ENCODE measurements around the gene FOXO3.

The FOXO3 gene

GRCh38 chr6:108730635-108731515 is 170.2 kb downstream of the FOXO3 start:
- Histone ChIP-seq H3K23ac (ENCODE audit: low read length in 2 of 2) (no peak overlapping the region), H2AK5ac (ENCODE audit: low read length, severe bottlenecking) (no peak overlapping the region), H4K8ac (ENCODE audit: low read length) (no peak overlapping the region), H3K36me3 (ENCODE audit: control insufficient read depth in 1 of 2, insufficient read depth in 2 of 2, low read depth in 1 of 2, low read length in 2 of 2) (no peaks in the 10 kb centered on the region), H2AFZ (ENCODE audit: low read depth, low read length) (no peak overlapping the region), H2BK15ac (ENCODE audit: low read depth, poor library complexity, severe bottlenecking) (no peak overlapping the region), H3K18ac (ENCODE audit: low read depth in 1 of 2, low read length in 2 of 2) (no peak overlapping the region), H2BK120ac (ENCODE audit: low read depth, low read length) (no peak overlapping the region), H3K27me3 (ENCODE audit: control insufficient read depth in 1 of 2, insufficient read depth in 1 of 2, low read length in 2 of 2) (peaks cover 0 to 5% of the 10 kb centered on the region in 2 experiments), H3K79me1 (replicated peaks; ENCODE audit: low read length, poor library complexity, severe bottlenecking) (no peaks in the 10 kb centered on the region), H3K9ac (ENCODE audit: low read length) (no peak overlapping the region), H3K4me1 (ENCODE audit: control insufficient read depth, insufficient read depth, low read depth, low read length) (peaks cover 9% of the 10 kb centered on the region), H3K4ac (ENCODE audit: low read depth in 1 of 2, low read length in 2 of 2) (no peak overlapping the region), H2BK12ac (ENCODE audit: low read length in 2 of 2) (peak overlapping the region in 1 of 2 experiments; percentile 31), H3K9me3 (ENCODE audit: control insufficient read depth, low read length) (no peaks in the 10 kb centered on the region), H2BK5ac (ENCODE audit: low read depth, low read length, poor library complexity, severe bottlenecking) (no peak overlapping the region), H3K27ac (ENCODE audit: low read length, poor library complexity, severe bottlenecking) (no peak overlapping the region), H4K91ac (ENCODE audit: low read length) (no peak overlapping the region), H3K4me2 (ENCODE audit: low read length, poor library complexity, severe bottlenecking) (peak overlapping the region; percentile 33), H3K4me3 (ENCODE audit: insufficient read depth in 1 of 2, low read depth in 1 of 2, low read length in 2 of 2) (peak overlapping the region in 1 of 2 experiments; percentile 42), H3K14ac (ENCODE audit: low read length in 2 of 2) (no peak overlapping the region)
- DNase-seq, result no peak
- WGBS, result 37% methylated on average over 11 of the region's 13 CpGs

- DNase-seq, result no peak
- Histone ChIP-seq H3K79me1 (replicated peaks; ENCODE audit: low read length, poor library complexity, severe bottlenecking) (no peaks in the 10 kb centered on the region), H3K4me2 (ENCODE audit: low read length, poor library complexity, severe bottlenecking) (no peak overlapping the region)
Observed at GRCh38 chr6:108732091-108732870, 171.6 kb downstream of the FOXO3 start.

DNA sequence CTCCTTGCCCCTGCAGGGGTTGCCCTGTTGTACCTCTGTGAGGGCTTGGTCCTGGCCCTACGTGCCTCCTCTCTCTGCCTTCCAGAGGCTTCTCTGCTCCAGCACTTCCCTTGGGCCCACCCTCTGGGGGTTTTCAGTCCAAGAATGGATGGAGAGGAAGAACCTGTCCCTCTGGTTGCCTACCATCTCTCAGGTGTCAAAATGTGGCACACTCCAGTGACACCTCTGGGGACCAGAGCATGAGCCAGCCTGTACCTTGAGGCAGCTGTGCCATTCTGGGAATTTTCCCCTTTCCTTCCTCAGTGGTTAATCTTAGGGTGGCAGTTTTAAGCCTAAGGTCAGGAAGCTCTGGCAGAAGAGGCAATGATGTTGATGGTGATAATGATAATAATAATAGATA is 172.3 kb downstream of the FOXO3 start:
- H3K14ac ChIP-seq (ENCODE audit: low read length in 2 of 2), result no peak overlapping the region
- peaks cover 11% of the 10 kb centered on the region for H3K4me1 ChIP-seq (ENCODE audit: control insufficient read depth, insufficient read depth, low read depth, low read length)
- no peak overlapping the region for H2BK15ac ChIP-seq (ENCODE audit: low read depth, poor library complexity, severe bottlenecking)
- H3K18ac ChIP-seq (ENCODE audit: low read depth in 1 of 2, low read length in 2 of 2), result no peak overlapping the region
- H3K9ac ChIP-seq (ENCODE audit: low read length), result no peak overlapping the region
- no peaks in the 10 kb centered on the region for H3K79me1 ChIP-seq (replicated peaks; ENCODE audit: low read length, poor library complexity, severe bottlenecking)
- H2BK120ac ChIP-seq (ENCODE audit: low read depth, low read length), result no peak overlapping the region
- no peak overlapping the region for H3K4ac ChIP-seq (ENCODE audit: low read depth in 1 of 2, low read length in 2 of 2)
- peaks cover 0 to 5% of the 10 kb centered on the region in 2 experiments for H3K27me3 ChIP-seq (ENCODE audit: control insufficient read depth in 1 of 2, insufficient read depth in 1 of 2, low read length in 2 of 2)
- DNase-seq, result no peak
- no peak overlapping the region for H3K4me3 ChIP-seq (ENCODE audit: insufficient read depth in 1 of 2, low read depth in 1 of 2, low read length in 2 of 2)
- H2AK5ac ChIP-seq (ENCODE audit: low read length, severe bottlenecking), result no peak overlapping the region
- H2BK5ac ChIP-seq (ENCODE audit: low read depth, low read length, poor library complexity, severe bottlenecking), result no peak overlapping the region
- H4K91ac ChIP-seq (ENCODE audit: low read length), result no peak overlapping the region
- no peak overlapping the region for H2BK12ac ChIP-seq (ENCODE audit: low read length in 2 of 2)
- no peaks in the 10 kb centered on the region for H3K36me3 ChIP-seq (ENCODE audit: control insufficient read depth in 1 of 2, insufficient read depth in 2 of 2, low read depth in 1 of 2, low read length in 2 of 2)
- H3K23ac ChIP-seq (ENCODE audit: low read length in 2 of 2), result no peak overlapping the region
- H4K8ac ChIP-seq (ENCODE audit: low read length), result peak overlapping the region; percentile 40
- H3K27ac ChIP-seq (ENCODE audit: low read length, poor library complexity, severe bottlenecking), result no peak overlapping the region
- WGBS, result no CpG with 5 or more reads among the region's 1 CpG
- no peaks in the 10 kb centered on the region for H3K9me3 ChIP-seq (ENCODE audit: control insufficient read depth, low read length)
- no peak overlapping the region for H3K4me2 ChIP-seq (ENCODE audit: low read length, poor library complexity, severe bottlenecking)
- no peak overlapping the region for H2AFZ ChIP-seq (ENCODE audit: low read depth, low read length)

More at GRCh38 chr6:108732091-108732870, 171.6 kb downstream of the FOXO3 start:
- peaks cover 11% of the 10 kb centered on the region for H3K4me1 ChIP-seq (ENCODE audit: control insufficient read depth, insufficient read depth, low read depth, low read length)
- no peak overlapping the region for H3K18ac ChIP-seq (ENCODE audit: low read depth in 1 of 2, low read length in 2 of 2)
- H3K14ac ChIP-seq (ENCODE audit: low read length in 2 of 2), result peak overlapping the region in 1 of 2 experiments; percentile 2
- H4K8ac ChIP-seq (ENCODE audit: low read length), result peak overlapping the region; percentile 66
- no peak overlapping the region for H2AK5ac ChIP-seq (ENCODE audit: low read length, severe bottlenecking)
- H3K4me3 ChIP-seq (ENCODE audit: insufficient read depth in 1 of 2, low read depth in 1 of 2, low read length in 2 of 2), result no peak overlapping the region
- H2AFZ ChIP-seq (ENCODE audit: low read depth, low read length), result no peak overlapping the region
- H3K9me3 ChIP-seq (ENCODE audit: control insufficient read depth, low read length), result no peaks in the 10 kb centered on the region
- no peak overlapping the region for H2BK15ac ChIP-seq (ENCODE audit: low read depth, poor library complexity, severe bottlenecking)
- no peaks in the 10 kb centered on the region for H3K36me3 ChIP-seq (ENCODE audit: control insufficient read depth in 1 of 2, insufficient read depth in 2 of 2, low read depth in 1 of 2, low read length in 2 of 2)
- 73% methylated on average over 12 of the region's 16 CpGs for WGBS
- H3K9ac ChIP-seq (ENCODE audit: low read length), result no peak overlapping the region
- no peak overlapping the region for H3K27ac ChIP-seq (ENCODE audit: low read length, poor library complexity, severe bottlenecking)
- peak overlapping the region; percentile 54 for H4K91ac ChIP-seq (ENCODE audit: low read length)
- no peak overlapping the region for H2BK120ac ChIP-seq (ENCODE audit: low read depth, low read length)
- H3K27me3 ChIP-seq (ENCODE audit: control insufficient read depth in 1 of 2, insufficient read depth in 1 of 2, low read length in 2 of 2), result peaks cover 0 to 5% of the 10 kb centered on the region in 2 experiments
- H3K4ac ChIP-seq (ENCODE audit: low read depth in 1 of 2, low read length in 2 of 2), result no peak overlapping the region
- H3K23ac ChIP-seq (ENCODE audit: low read length in 2 of 2), result peak overlapping the region in 1 of 2 experiments; percentile 87
- H2BK12ac ChIP-seq (ENCODE audit: low read length in 2 of 2), result peak overlapping the region in 1 of 2 experiments; percentile 68
- no peak overlapping the region for H2BK5ac ChIP-seq (ENCODE audit: low read depth, low read length, poor library complexity, severe bottlenecking)

- H3K18ac ChIP-seq (ENCODE audit: low read depth in 1 of 2, low read length in 2 of 2), result no peak overlapping the region
- no peak overlapping the region for H2BK5ac ChIP-seq (ENCODE audit: low read depth, low read length, poor library complexity, severe bottlenecking)
- no peak overlapping the region for H3K27ac ChIP-seq (ENCODE audit: low read length, poor library complexity, severe bottlenecking)
Observed at GRCh38 chr6:108733706-108734265, 173.1 kb downstream of the FOXO3 start.

More at GRCh38 chr6:108733706-108734265, 173.1 kb downstream of the FOXO3 start:
- Histone ChIP-seq H3K9me3 (ENCODE audit: control insufficient read depth, low read length) (no peaks in the 10 kb centered on the region), H3K9ac (ENCODE audit: low read length) (no peak overlapping the region), H2AK5ac (ENCODE audit: low read length, severe bottlenecking) (no peak overlapping the region), H3K4me1 (ENCODE audit: control insufficient read depth, insufficient read depth, low read depth, low read length) (peaks cover 11% of the 10 kb centered on the region), H4K91ac (ENCODE audit: low read length) (no peak overlapping the region), H2BK15ac (ENCODE audit: low read depth, poor library complexity, severe bottlenecking) (no peak overlapping the region), H3K4ac (ENCODE audit: low read depth in 1 of 2, low read length in 2 of 2) (no peak overlapping the region), H3K27me3 (ENCODE audit: control insufficient read depth in 1 of 2, insufficient read depth in 1 of 2, low read length in 2 of 2) (peaks cover 0 to 5% of the 10 kb centered on the region in 2 experiments), H4K8ac (ENCODE audit: low read length) (no peak overlapping the region), H3K4me2 (ENCODE audit: low read length, poor library complexity, severe bottlenecking) (no peak overlapping the region), H3K23ac (ENCODE audit: low read length in 2 of 2) (no peak overlapping the region), H2BK120ac (ENCODE audit: low read depth, low read length) (no peak overlapping the region), H3K14ac (ENCODE audit: low read length in 2 of 2) (no peak overlapping the region), H3K4me3 (ENCODE audit: insufficient read depth in 1 of 2, low read depth in 1 of 2, low read length in 2 of 2) (no peak overlapping the region), H2BK12ac (ENCODE audit: low read length in 2 of 2) (no peak overlapping the region), H3K36me3 (ENCODE audit: control insufficient read depth in 1 of 2, insufficient read depth in 2 of 2, low read depth in 1 of 2, low read length in 2 of 2) (no peaks in the 10 kb centered on the region), H2AFZ (ENCODE audit: low read depth, low read length) (no peak overlapping the region), H3K79me1 (replicated peaks; ENCODE audit: low read length, poor library complexity, severe bottlenecking) (no peaks in the 10 kb centered on the region)
- DNase-seq, result no peak
- WGBS, result 100% methylated on average over 2 of the region's 2 CpGs
